T-helper 2 cell treated with Interferon-gamma antibody and Interleukin-4, amounts not matched to agents 5 μg/mL and 100 μg/mL, for 36 hours (primary cell): ENCODE data around the gene NADK.
"Not testable (repeated sequence)": the region's sequence is repeated elsewhere in the genome, so short reads cannot be mapped to it uniquely, and the experiment has no call there.

Source experiments
- DNase-seq: peaks from one replicate; pipeline ENCODE4 v3.0.0; 2021; ENCODE audit warnings: low spot score
- H3K27ac Mint-ChIP-seq: one replicate; pipeline ENCODE4 v1.8.0; 2021; ENCODE audit warnings: mild to moderate bottlenecking, mixed read lengths
- H3K27me3 Mint-ChIP-seq: one replicate; pipeline ENCODE4 v1.8.0; 2021; ENCODE audit warnings: low read depth, mixed read lengths
- H3K36me3 Mint-ChIP-seq: one replicate; pipeline ENCODE4 v1.8.0; 2021; ENCODE audit warnings: low read depth, mixed read lengths
- H3K4me1 Mint-ChIP-seq: one replicate; pipeline ENCODE4 v1.8.0; 2021; ENCODE audit warnings: low read depth, mixed read lengths
- H3K4me3 Mint-ChIP-seq: one replicate; pipeline ENCODE4 v1.8.0; 2022; ENCODE audit warnings: mild to moderate bottlenecking, moderate library complexity, mixed read lengths
- H3K9me3 Mint-ChIP-seq: one replicate; pipeline ENCODE4 v1.8.0; 2021; ENCODE audit warnings: mixed read lengths

The NADK gene

DNA sequence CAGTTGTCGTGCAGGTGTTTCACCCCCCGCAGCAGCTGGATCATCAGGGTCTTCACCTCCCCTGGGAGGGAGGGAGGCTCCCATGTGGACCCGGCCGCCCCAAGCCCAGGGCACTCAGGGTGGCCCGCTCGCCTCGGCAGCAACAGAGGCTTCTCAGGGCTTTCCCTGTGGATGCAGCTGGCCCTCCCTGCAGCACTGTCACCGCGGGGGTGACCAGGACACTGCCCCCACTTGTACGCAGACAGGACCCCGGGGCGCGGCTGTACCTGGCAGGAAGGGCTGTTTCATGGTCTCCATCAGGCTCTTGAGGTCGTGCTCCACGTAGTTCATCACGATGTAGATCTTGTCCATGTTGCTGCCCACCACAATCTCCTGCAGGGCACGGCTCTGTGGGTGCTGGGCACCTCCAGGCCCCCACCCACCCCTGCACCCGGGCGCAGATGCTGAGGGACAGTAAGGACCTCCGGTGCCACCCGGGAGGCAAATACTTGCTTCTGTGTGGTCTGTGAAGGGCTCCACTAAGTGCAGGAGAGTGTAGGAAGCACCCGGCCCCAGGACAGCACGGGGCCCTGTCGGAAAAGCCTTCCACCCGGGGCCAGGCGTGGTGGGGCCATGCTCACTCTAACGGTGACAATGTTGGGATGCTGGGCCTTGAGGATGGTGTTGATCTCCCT, 73.8 kb downstream of the NADK start:
- H3K27ac Mint-ChIP-seq, H3K9me3 Mint-ChIP-seq, DNase-seq, H3K27me3 Mint-ChIP-seq, H3K36me3 Mint-ChIP-seq, H3K4me3 Mint-ChIP-seq, H3K4me1 Mint-ChIP-seq: not testable (repeated sequence)

DNA sequence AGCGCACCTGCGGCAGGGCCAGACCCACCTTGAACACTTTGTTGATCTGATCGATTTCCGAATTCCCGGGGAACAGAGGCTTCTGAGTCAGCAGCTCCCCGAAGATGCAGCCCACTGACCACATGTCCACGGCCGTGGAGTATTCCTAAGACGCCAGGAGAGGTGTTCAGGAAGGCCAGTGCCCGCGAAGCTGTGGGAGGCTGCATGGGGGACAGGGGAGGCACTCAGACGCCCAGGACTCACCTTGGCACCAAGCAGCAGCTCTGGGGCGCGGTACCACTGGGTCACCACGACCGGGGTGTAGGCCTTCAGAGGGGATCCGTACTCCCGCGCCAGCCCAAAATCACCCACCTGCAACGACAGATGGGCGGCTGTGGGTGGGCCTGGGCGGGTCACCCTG, 74.5 kb downstream of the NADK start:
- H3K9me3 Mint-ChIP-seq = no peaks in the 10 kb centered on the region
- no peaks in the 10 kb centered on the region for H3K4me1 Mint-ChIP-seq
- H3K4me3 Mint-ChIP-seq = no peak overlapping the region
- H3K36me3 Mint-ChIP-seq = peaks cover 2% of the 10 kb centered on the region
- H3K27ac Mint-ChIP-seq = no peak overlapping the region
- H3K27me3 Mint-ChIP-seq = no peaks in the 10 kb centered on the region
- DNase-seq = no peak

DNA sequence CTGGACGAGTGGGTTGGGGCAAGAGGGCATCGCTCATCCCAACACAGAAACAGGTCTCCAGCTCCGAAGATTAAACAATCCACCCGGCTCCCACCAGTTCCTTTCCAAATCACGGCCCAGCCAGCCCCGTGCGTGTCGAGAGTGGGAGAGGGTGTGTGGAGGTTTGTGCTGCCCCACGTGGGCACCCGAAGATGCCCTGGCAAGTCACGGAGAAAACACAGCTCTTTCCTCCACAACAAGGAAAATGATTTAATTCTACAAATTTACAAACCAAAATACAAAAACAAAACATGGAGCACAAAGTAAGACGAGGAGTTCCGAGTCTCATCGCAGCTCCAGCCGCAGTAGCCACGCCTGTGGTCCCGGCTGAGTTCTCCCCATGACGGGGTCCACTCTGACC, 75.8 kb downstream of the NADK start:
- not testable (repeated sequence) for H3K4me1 Mint-ChIP-seq, H3K36me3 Mint-ChIP-seq, H3K27ac Mint-ChIP-seq, DNase-seq, H3K4me3 Mint-ChIP-seq, H3K9me3 Mint-ChIP-seq, H3K27me3 Mint-ChIP-seq
